ENCODE measurements around the gene APOLD1. TPM values are rescaled to one million over a fixed set of nuclear protein-coding genes. Genes with fewer than 3 reads are reported as not detected.

APOLD1 gene
- total RNA-seq, 2 donors from 2014 or later: 1.8 to 3.2 TPM

- H3K27me3 ChIP-seq (ENCODE audit: control insufficient read depth, insufficient read depth, low read length, poor library complexity, severe bottlenecking): no peaks in the 10 kb centered on the region
- no peak overlapping the region for H3K27ac ChIP-seq (ENCODE audit: low read depth, low read length)
- peaks cover 13% of the 10 kb centered on the region for H3K4me1 Mint-ChIP-seq
- no peaks in the 10 kb centered on the region for H3K9me3 ChIP-seq (ENCODE audit: control insufficient read depth, low read length)
- WGBS, 2 experiments (ENCODE audit: insufficient coverage in 1 of 2, insufficient read length in 1 of 2): 86 to 90% methylated on average over 5 of the region's 5 CpGs
- H3K36me3 Mint-ChIP-seq (ENCODE audit: low read depth): no peaks in the 10 kb centered on the region
- H3K9me3 Mint-ChIP-seq: no peaks in the 10 kb centered on the region
- H3K36me3 ChIP-seq (ENCODE audit: control insufficient read depth, insufficient read depth, low read length): no peaks in the 10 kb centered on the region
- H3K27me3 Mint-ChIP-seq (ENCODE audit: insufficient read depth): peaks cover 2% of the 10 kb centered on the region
- H3K27ac Mint-ChIP-seq: no peak overlapping the region
- H3K4me1 ChIP-seq (ENCODE audit: control insufficient read depth, insufficient read depth, low read length): peaks cover 7% of the 10 kb centered on the region
- H3K9ac ChIP-seq (ENCODE audit: extremely low read depth, low read length, poor library complexity, severe bottlenecking): no peak overlapping the region
- TF ChIP-seq CTCF (conservative IDR thresholded peaks at IDR 0.05): no peak
- no peak overlapping the region for H3K4me3 Mint-ChIP-seq
- DNase-seq: no peak
- no peak overlapping the region for H3K4me3 ChIP-seq (ENCODE audit: low read length)
These were observed 29.5 kb upstream of the APOLD1 start for GRCh38 chr12:12755923-12756322.

- H3K4me3 Mint-ChIP-seq: no peak overlapping the region
- H3K27ac ChIP-seq (ENCODE audit: low read depth, low read length): no peak overlapping the region
- H3K9ac ChIP-seq (ENCODE audit: extremely low read depth, low read length, poor library complexity, severe bottlenecking): no peak overlapping the region
- no peaks in the 10 kb centered on the region for H3K36me3 Mint-ChIP-seq (ENCODE audit: low read depth)
- H3K9me3 Mint-ChIP-seq: peaks cover 2% of the 10 kb centered on the region
- peaks cover 7% of the 10 kb centered on the region for H3K4me1 ChIP-seq (ENCODE audit: control insufficient read depth, insufficient read depth, low read length)
- no peak overlapping the region for H3K27ac Mint-ChIP-seq
- TF ChIP-seq CTCF (conservative IDR thresholded peaks at IDR 0.05): no peak
- H3K27me3 ChIP-seq (ENCODE audit: control insufficient read depth, insufficient read depth, low read length, poor library complexity, severe bottlenecking): no peaks in the 10 kb centered on the region
- DNase-seq: no peak
- peaks cover 4% of the 10 kb centered on the region for H3K27me3 Mint-ChIP-seq (ENCODE audit: insufficient read depth)
- no peaks in the 10 kb centered on the region for H3K36me3 ChIP-seq (ENCODE audit: control insufficient read depth, insufficient read depth, low read length)
- WGBS, 2 experiments (ENCODE audit: insufficient coverage in 1 of 2, insufficient read length in 1 of 2): 67 to 88% methylated on average over 1 to 2 of the region's 2 CpGs
- H3K9me3 ChIP-seq (ENCODE audit: control insufficient read depth, low read length): no peaks in the 10 kb centered on the region
- H3K4me3 ChIP-seq (ENCODE audit: low read length): no peak overlapping the region
- peaks cover 12% of the 10 kb centered on the region for H3K4me1 Mint-ChIP-seq
These were observed 28.3 kb upstream of the APOLD1 start for GRCh38 chr12:12757121-12757520.

- H3K36me3 ChIP-seq (ENCODE audit: control insufficient read depth, insufficient read depth, low read length): no peaks in the 10 kb centered on the region
- no peak overlapping the region for H3K4me3 ChIP-seq (ENCODE audit: low read length)
- TF ChIP-seq CTCF (conservative IDR thresholded peaks at IDR 0.05): no peak
- no peaks in the 10 kb centered on the region for H3K36me3 Mint-ChIP-seq (ENCODE audit: low read depth)
- H3K4me1 Mint-ChIP-seq: peaks cover 4% of the 10 kb centered on the region
- no peaks in the 10 kb centered on the region for H3K27me3 ChIP-seq (ENCODE audit: control insufficient read depth, insufficient read depth, low read length, poor library complexity, severe bottlenecking)
- H3K27ac Mint-ChIP-seq: no peak overlapping the region
- no peak overlapping the region for H3K4me3 Mint-ChIP-seq
- no peak for DNase-seq
- H3K27me3 Mint-ChIP-seq (ENCODE audit: insufficient read depth): peaks cover 4% of the 10 kb centered on the region
- no peaks in the 10 kb centered on the region for H3K4me1 ChIP-seq (ENCODE audit: control insufficient read depth, insufficient read depth, low read length)
- WGBS, 2 experiments (ENCODE audit: insufficient coverage in 1 of 2, insufficient read length in 1 of 2): 96% methylated on average over 7 of the region's 7 CpGs; no CpG with 5 or more reads in 1 of the 2 experiments
- no peak overlapping the region for H3K9ac ChIP-seq (ENCODE audit: extremely low read depth, low read length, poor library complexity, severe bottlenecking)
- H3K9me3 Mint-ChIP-seq: peaks cover 2% of the 10 kb centered on the region
- no peaks in the 10 kb centered on the region for H3K9me3 ChIP-seq (ENCODE audit: control insufficient read depth, low read length)
- H3K27ac ChIP-seq (ENCODE audit: low read depth, low read length): no peak overlapping the region
These were observed 26.1 kb upstream of the APOLD1 start for GRCh38 chr12:12759234-12759915.
